IPS DF 4.7 (cell line): ENCODE results near the gene CABCOCO1.
"Not testable (repeated sequence)": the region's sequence is repeated elsewhere in the genome, so short reads cannot be mapped to it uniquely, and the experiment has no call there.

Experiments
- DNase-seq: peaks from one replicate; pipeline ENCODE4 v3.0.0-alpha.2; 2013; ENCODE audit warnings: low spot score; ENCODE audit errors: extremely low read depth

The CABCOCO1 gene

DNA sequence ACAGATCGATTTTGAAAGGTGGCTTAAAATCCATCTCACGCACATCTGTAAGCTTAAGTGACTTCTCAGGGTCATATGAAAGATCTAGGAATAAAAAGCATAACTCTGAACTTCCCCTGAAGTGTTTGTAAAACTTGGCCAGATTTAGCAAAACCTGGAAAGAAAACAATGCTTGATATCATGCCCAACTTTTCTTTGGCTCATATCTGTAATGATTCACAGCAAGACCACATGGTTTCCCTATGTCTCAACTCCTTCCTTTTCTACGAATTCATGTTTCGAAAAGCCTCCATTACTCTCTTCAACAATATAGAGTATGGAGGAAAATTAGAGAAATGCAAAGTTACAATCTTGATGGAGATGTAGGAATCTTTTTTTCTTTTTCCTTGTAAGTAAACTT is 20.1 kb upstream of the CABCOCO1 start:
- no peak for DNase-seq

DNA sequence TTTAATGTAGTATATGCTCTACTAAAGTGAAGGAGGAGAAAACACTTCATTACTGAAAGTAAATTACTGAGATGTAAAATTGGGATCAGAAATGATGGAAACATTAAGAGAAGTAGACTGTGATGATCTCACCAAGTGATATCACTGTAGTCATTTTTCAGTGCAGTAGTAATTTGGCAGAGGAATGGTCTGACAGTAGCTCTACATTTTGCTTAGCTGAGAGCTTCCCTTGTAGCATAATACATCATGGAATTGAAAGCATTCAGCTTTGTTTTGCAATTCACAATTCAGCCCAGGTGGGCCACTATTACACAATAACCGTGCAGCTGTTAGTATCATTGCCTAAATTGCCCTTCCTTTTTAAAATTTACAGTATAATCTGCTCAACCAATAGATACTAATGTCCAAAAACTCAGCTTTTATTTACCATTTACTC is 19.4 kb upstream of the CABCOCO1 start:
- DNase-seq, result no peak

DNA sequence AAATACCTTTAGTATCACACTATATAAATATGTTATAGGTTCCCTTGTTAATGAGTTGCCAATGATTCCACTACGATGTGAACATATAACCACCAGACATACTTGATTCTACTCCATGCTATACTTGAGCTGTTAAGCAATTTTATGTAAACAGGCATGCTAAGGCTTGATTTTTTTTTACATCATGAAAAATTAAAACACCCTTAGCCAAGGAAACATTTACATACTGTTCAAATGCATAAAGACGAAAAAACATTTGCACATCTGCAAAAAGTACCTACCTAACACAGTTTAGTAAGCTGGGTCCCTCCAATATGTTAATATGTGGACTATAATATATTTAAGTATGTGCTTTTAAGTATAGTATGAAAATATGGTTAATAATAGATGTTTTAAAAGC is 9.0 kb upstream of the CABCOCO1 start:
- DNase-seq, result no peak

DNA sequence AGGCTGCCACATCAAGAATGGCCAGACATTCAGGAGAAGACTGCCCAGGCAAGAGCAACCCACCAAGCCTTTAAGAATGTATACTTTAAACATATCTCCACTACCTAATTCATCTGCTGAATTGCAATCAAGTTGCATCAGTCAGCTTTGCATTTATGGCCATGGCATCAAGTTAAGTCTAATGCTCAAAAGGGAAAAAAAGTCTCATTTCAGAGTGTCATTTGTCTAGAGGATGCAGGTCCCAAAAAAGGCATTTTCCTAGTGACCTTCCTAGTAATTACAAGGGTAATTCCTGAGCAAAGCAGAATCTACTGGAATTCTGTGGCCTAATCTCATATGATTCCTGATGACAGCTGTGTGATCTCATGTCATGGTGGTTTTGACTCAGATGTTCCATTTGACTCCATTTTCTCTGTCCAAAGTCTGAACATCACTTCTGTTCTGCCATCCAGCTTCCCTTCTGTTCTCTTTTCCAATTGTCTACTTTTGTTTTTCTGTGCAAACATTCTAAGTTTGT is 7.3 kb upstream of the CABCOCO1 start:
- DNase-seq, result no peak

DNA sequence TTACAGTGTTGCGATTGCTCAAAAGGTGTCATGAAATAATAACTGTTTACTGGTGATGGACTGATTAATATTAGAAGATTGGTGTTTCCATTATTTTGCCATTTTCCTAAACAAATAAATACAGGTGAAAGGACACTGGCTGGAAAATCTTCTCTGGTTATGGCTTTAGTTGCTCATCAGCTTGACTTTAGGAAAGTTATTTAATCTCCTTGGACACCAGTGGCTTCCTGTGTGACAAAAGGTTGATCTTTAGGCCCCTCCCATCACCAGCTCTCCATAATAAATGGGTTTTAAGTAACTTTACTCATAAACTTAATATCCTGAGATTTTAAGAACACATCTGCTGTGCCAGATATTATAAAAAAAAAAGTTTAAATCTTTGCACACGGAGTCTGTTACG is 737 bp downstream of the CABCOCO1 start:
- no peak for DNase-seq

DNA sequence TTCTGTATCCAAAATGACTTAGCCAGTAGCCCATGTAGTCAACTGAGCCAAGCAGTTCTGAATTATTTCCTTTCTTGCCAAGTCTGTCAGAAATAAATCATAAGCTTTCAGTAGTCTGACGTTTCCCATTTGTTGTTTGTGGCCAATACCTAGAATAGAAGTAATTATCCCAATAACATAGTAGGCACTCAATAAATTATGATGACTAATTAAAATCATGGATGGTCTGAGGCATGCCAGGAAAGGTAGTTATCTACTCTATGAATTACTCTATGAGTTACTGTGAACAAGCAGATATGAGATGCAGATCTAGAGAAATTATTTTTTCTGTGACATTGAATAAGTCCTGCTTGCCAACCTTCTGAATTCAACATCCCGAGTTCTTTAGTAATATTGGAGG is 2.3 kb downstream of the CABCOCO1 start:
- no peak for DNase-seq

DNA sequence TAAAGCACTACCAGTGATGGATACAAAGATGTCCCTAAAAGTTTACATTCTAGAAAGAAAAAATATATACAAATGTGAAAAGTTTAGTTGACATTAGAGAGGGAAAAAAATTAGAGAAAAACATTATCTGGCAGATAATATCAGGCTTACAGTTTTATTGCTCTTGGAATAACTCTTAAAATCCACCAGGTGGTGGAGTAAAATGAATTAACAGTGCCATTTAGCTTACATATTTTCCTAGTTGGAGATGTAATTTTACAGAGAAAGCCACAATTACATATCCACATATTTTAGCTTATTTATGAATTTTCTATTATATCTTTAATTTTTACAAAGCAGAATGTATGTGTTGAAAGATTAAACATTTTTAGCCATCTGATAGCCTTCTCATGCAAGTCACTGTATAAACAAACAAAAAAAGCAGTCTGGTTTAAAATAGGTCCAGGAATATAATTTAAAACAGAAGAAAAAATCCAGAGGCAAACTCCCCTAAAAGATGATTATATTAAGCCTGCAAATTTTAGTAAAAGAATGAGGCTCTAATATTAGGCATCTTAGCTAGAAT is 6.5 kb downstream of the CABCOCO1 start:
- DNase-seq, result no peak

DNA sequence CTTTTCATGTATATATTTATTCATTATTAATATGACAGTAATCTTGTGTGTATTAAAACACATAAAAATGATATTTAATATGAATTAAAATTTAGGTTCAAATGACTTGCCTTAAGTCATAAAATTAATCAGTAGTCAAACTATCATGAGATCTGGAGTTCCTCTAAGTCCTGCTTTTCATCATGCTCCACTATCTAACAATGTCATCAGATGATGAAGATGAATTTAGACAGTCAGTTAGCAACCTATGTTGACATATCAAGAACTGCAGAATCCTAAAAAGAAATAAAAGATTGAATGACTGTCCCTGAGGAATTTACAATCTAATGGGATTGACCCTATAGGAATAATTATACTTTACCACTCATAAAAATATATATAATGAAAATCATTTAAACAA is 7.1 kb downstream of the CABCOCO1 start:
- no peak for DNase-seq

DNA sequence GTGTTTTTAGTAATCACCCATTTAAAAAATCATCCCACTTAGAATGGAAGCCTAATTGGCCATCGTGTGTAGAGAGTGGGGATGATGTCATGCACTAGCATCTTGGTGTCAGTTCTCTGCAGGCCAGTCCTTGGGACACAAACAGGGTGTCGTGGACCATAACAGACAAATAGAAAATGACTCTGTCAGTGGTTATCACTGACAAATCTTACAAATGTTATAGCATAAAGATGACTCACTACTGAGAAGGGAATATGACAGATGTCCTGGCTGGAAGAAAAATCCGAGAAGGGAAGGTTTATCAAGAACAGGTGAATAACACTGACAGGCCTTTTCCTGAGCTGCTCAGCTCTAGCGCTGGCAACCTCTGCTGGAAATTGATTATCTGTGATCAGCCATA is 10.6 kb downstream of the CABCOCO1 start:
- DNase-seq, result no peak

DNA sequence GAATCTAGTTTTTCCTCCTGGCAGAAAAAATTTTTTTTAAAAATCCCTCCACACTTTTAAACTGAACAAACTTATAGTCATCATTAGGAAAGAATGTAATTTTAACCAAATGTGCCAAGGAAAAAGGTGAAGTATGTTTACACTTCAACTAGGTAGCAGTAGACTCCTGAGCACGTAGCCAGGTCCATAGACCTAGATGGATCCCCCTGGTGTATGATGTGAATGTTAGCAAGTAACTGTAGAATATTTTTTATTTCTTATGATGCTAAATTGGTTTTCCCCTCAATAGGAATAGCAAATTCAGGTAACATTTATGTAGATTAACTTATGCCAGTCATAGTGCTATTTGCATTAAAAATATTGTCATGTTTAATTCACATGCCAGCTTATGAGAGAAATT is 19.6 kb downstream of the CABCOCO1 start:
- no peak for DNase-seq

DNA sequence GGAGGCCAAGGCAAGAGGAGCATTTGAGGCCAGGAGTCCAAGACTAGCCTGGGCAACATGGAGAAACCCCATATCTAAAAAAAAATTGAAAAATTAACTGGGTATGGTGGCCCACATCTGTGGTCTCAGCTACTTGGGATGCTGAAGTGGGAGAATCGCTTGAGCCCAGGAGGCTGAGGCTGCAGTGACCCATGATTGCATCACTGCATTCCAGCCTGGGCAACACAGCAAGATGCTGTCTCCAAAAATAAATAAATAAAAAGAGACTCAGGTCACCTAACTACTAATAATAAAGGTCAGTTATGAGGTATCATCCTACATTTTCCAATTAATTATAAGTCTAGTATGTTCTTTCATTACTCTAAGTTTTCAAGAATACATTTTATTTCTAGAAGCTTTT is 20.6 kb downstream of the CABCOCO1 start:
- DNase-seq, result no peak

DNA sequence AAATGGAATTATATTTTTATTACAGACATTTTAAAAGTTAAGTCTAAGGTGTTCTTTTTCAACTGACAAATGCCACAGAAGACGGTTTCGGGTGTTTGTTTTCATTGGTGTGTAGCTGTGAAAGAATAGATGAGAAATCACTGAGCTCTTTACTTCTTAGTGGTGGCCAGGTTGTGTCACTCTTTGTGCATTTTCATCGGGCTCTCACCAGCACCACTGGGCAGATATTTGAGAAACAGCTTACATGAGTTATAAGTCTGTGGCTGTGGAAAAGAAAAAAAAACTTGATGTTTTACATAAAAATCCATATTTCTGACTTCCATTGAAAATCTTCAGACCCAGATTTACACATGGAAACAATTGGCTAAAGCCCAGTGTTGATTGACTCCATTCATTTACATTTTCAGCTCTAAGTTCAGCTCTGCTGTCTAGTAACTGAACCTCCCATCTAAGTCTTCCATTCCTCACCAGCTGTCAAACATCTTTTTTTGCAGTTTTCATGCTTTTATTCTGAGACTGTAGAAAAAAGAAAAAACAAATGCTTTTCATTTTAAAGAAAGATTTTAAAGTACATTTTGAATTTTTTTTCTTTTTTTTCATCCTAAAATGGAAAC is 22.3 kb downstream of the CABCOCO1 start:
- DNase-seq, result no peak

DNA sequence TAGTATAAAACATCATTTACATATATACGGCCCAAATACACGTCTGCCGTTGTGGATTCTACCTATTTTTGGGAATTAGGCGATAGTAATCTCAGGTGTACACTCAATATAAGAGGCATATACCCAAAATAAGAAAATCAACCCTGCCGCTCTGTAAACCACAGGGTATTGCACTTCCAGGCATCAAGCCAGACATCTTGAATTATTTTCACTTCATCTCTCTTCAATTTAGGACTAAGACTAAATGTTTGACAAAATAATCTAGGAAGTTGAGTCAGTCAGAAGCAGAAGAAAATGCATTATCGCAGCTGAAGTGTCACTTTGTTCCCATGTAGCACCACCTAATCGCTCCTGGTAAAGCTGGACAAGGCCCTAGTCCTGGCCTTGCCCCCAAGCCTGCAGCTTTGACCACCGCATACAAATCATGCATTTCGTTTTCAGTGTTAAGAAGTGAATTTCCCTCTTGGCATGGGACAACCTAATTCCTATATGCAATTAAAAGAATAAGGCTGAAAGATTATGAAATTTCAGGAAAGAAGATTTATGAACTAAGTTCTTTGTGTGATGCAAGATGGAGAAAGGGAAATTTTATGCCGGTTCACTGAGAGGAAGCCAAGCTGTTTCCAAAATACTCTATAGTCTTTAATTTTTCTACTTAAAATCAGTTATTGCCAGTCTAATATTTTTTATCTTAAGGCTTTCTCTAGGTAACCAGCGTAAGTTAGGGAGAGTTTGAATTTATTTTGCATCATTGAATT is 26.0 kb downstream of the CABCOCO1 start:
- no peak for DNase-seq

DNA sequence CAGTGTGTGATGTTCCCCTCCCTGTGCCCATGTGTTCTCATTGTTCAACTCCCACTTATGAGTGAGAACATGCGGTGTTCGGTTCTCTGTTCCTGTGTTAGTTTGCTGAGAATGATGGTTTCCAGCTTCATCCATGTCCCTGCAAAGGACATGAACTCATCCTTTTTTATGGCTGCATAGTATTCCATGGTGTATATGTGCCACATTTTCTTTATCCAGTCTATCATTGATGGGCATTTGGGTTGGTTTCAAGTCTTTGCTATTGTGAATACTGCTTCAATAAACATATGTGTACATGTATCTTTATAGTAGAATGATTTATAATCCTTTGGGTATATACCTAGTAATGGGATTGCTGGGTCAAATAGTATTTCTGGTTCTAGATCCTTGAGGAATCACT is 28.9 kb downstream of the CABCOCO1 start:
- DNase-seq, result not testable (repeated sequence)

DNA sequence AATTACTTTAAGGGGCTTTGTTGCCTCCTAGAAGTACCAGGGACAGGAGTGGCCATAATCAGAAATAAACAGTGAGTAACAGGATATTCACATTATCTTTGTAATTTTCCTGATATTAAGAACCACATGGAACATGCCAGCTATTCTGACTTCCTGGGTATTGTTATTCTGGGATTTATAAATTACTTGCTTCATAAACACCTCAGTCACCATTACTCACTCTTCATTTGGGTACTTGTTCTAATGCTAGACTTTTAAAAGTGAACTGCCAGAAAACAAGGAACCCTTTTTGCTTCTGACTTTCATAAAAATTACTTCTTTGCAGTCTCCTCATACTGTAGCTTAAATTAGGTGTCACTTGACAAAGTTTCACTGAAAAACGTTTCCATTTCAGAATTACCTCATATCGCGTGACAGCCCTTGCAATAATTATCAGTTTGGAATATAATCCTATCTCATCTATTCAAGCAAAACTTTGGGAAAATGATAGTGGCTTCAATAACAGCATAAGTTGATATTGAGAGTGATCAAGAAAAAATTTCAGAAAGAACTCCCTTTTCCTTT is 29.8 kb downstream of the CABCOCO1 start:
- DNase-seq, result no peak

DNA sequence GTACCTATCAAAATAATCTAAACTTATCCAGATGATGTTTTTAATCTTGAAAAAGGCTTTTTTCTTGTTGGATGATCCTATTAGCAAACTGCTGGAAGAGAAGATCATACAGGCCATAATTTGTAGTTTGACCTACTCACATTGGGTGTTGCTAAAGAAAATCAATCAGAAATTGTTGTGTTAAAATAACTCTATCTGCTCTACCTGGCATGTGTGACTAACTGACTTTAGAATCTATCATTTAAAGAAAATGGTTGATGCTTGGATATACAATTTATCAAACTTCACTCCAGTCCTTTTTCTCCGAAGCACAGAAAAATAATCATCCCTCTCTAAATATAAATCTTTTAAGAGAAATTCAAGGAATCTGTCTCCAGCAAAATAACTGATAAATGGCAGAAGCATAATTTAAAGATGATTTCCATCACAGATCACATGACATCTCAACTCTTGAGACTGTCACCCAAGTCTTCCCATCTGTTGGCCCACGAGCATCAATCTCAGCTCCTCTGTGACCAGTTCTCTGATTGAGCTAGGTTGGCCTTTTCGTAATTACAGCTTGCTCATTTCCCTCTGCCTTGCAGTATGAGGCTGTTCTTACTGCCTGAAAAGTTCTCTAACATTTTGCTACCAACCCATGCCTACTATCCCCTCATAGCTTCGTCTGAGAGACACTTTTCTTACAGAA is 36.4 kb downstream of the CABCOCO1 start:
- no peak for DNase-seq

DNA sequence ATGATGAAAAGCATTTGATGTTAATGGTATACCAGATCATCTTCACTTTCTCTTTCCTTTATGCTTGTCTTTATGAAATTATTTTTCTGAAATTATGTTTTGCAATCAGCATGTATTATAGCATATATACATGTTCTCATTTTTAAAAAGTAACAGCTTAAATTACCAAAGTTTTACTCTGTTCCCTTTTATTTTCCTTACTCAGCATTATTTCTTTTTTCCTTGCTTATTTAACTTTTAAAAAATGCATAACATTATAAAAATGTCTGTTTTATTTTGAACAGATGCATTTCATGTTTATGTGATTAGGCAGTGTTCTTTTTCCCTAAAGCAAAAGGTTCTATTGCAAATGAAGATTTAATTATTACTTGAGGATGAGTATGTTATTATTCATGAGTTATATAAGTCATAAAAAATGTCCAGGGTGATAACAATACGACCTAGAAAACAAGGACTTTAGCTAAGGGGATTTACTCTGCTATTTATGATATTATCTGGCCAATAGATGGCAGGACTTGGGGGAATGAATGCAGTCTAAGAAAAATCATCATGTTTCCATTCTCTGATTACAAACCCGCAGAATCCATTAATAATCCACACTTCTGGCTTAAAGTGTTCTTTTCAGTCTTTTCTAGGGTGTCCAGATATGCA is 38.5 kb downstream of the CABCOCO1 start:
- no peak for DNase-seq

DNA sequence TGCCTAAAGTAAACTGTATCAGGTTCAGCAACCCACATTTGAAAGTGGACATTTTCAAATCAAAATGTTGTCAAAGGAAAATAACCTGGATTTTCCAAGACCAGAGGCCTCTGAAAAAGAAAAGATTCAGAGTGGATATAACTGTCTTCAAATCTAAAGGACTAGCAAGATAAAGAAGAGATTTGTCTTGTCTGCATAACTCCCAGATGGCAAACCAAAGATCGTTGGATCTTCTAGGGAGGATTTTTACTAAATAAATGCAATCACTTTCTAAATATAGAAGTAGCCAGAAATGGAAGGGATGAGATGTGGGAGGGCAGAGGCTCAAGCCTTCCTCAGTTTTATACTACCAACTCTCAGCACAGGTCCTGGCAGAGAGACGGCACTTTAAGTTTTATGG is 39.0 kb downstream of the CABCOCO1 start:
- DNase-seq, result no peak

DNA sequence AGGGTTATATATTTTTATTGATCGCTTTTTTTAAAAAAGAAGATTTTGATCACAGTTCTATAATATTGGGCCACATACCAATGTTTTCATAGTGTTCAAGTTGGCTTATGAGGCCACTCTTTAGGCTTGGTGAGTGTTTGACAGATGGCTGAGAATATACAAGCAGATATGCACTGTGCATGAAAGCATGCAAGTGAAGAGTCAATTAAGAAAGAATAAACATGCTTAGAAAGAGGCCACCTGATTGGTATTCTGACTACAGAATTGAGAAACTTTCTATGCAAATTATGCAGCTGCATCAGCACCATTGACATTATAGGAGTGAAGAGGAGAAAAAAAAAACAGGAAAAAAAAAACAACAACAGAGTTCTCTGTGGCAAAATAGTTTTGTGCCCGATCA is 39.9 kb downstream of the CABCOCO1 start:
- DNase-seq, result no peak

DNA sequence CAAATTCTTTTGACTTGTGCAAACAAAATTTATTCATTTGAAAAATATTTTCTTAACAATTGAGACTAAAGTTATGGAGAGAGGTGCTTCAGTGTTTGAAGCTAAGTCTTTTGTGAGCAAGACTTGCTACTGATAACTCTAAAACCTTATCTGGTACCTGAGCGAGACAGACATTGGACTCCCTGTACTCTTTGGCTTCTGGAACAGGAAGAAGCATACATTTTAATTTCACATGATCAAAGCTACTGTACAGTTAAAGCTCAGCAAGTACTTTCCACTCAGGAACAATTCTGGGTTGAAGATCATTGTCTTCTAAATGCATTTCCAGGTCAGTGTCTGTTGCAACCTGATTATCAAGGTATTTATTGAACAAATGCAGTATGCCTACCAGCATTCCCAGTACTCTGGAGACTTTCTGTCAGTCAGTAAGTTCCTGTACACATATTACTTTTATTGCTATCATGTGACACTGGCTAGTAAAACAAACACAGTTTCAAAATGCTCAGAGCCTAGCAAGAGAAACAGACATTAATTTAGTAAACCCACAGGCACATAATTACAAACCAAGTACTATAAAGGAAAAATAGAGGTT is 42.4 kb downstream of the CABCOCO1 start:
- no peak for DNase-seq

DNA sequence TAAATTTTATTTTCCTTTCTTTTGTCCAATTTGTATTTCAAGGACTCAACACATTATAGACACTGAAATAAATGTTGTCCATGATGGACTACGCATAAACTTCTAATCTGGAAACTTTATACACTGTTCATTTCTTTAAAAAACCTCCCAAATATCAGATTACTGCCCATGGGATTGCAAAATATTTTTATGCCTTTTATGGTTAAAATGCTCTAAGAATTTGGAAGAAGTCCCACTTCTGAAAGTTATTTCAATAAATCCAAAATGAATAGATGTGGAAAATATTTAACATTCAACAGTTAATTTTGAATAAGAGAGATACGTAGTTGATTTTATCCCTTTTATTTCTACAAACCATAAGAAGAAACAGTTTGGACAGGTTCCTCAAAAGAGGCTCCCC is 46.1 kb downstream of the CABCOCO1 start:
- no peak for DNase-seq
